GM21528 (cell line): Measurements from ENCODE around the gene KNDC1.
"Not testable (repeated sequence)": the region's sequence is repeated elsewhere in the genome, so short reads cannot be mapped to it uniquely, and the experiment has no call there.

ENCODE experiments used
- ATAC-seq: cut with Tn5 transposase; IDR thresholded peaks from one replicate; pipeline ENCODE4 v1.9.1; 2021; ENCODE audit warnings: mild to moderate bottlenecking, moderate library complexity; ENCODE audit not compliant: unreplicated experiment, low FRiP score

Gene KNDC1

GRCh38 chr10:133139551-133140065 is 20.4 kb upstream of the KNDC1 start:
- ATAC-seq, result no peak

GRCh38 chr10:133140417-133141143 is 19.4 kb upstream of the KNDC1 start:
- ATAC-seq, result no peak

GRCh38 chr10:133141144-133141957 is 18.7 kb upstream of the KNDC1 start:
- no peak for ATAC-seq

GRCh38 chr10:133141958-133142340 is 18.1 kb upstream of the KNDC1 start:
- no peak for ATAC-seq

- ATAC-seq, result no peak
These were observed 17.4 kb upstream of the KNDC1 start for GRCh38 chr10:133142523-133143199.

GRCh38 chr10:133143200-133143533 is 16.9 kb upstream of the KNDC1 start:
- no peak for ATAC-seq

- no peak for ATAC-seq
These were observed 16.5 kb upstream of the KNDC1 start for GRCh38 chr10:133143546-133143945.

GRCh38 chr10:133144771-133145170 is 15.2 kb upstream of the KNDC1 start:
- ATAC-seq, result no peak

- no peak for ATAC-seq
These were observed 9.8 kb upstream of the KNDC1 start for GRCh38 chr10:133150226-133150625.

- no peak for ATAC-seq
These were observed 9.4 kb upstream of the KNDC1 start for GRCh38 chr10:133150656-133151055.

- ATAC-seq, result not testable (repeated sequence)
These were observed 8.9 kb upstream of the KNDC1 start for GRCh38 chr10:133151071-133151470.

GRCh38 chr10:133151543-133151972 is 8.5 kb upstream of the KNDC1 start:
- ATAC-seq, result no peak

- no peak for ATAC-seq
These were observed 5.6 kb upstream of the KNDC1 start for GRCh38 chr10:133154411-133154810.

GRCh38 chr10:133154996-133155778 is 4.8 kb upstream of the KNDC1 start:
- ATAC-seq, result no peak

GRCh38 chr10:133156674-133157579 is 3.1 kb upstream of the KNDC1 start:
- ATAC-seq, result no peak

GRCh38 chr10:133157662-133158436 is 2.2 kb upstream of the KNDC1 start:
- ATAC-seq, result no peak

- ATAC-seq, result no peak
These were observed 1.6 kb upstream of the KNDC1 start for GRCh38 chr10:133158437-133158755.

GRCh38 chr10:133158756-133159610 is 1.0 kb upstream of the KNDC1 start:
- no peak for ATAC-seq
